Measurements from ENCODE around the gene ELANE.

- no peak for TF ChIP-seq CTCF (IDR thresholded peaks at IDR 0.05)
- TF ChIP-seq POLR2A (IDR thresholded peaks at IDR 0.05): no peak
Observed at GRCh38 chr19:821231-821824, 30.8 kb upstream of the ELANE start.

Measured in adrenal gland (tissue), 5 donors.